Loucy (cell line): ENCODE results near the gene DNMT1.

ENCODE experiments used
- H2AFZ ChIP-seq: fragments of 200-600 bp; sonication (generic); 2 replicates; pipeline ENCODE4 v1.6.0; 2016; ENCODE audit warnings: antibody characterized with exemption, mild to moderate bottlenecking, low read length, moderate library complexity
- H3F3A ChIP-seq: fragments of 200-600 bp; 2 replicates; pipeline ENCODE4 v1.6.0; 2016; ENCODE audit warnings: antibody characterized with exemption, low read depth, mild to moderate bottlenecking
- H3K27me3 ChIP-seq: fragments of 200-600 bp; sonication (generic); 2 replicates; pipeline ENCODE4 v1.6.1; 2014; ENCODE audit warnings: low read length, mild to moderate bottlenecking; ENCODE audit not compliant: insufficient read depth, poor library complexity, severe bottlenecking
- H3K36me3 ChIP-seq: fragments of 200-600 bp; sonication (generic); 2 replicates; pipeline ENCODE4 v1.6.1; 2016; ENCODE audit warnings: low read length; ENCODE audit not compliant: insufficient read depth
- H3K4me1 ChIP-seq: fragments of 200-600 bp; sonication (generic); 2 replicates; pipeline ENCODE4 v1.5.1; 2014; ENCODE audit warnings: low read length, mild to moderate bottlenecking; ENCODE audit not compliant: insufficient read depth, poor library complexity, severe bottlenecking
- H3K4me2 ChIP-seq: fragments of 200-600 bp; sonication (generic); 2 replicates; pipeline ENCODE4 v1.6.0; 2014; ENCODE audit warnings: antibody characterized with exemption, low read length, low read depth, mild to moderate bottlenecking; ENCODE audit not compliant: poor library complexity, severe bottlenecking
- H3K4me3 ChIP-seq: fragments of 200-600 bp; sonication (generic); 2 replicates; pipeline ENCODE4 v1.5.1; 2014; ENCODE audit warnings: low read length, mild to moderate bottlenecking, mixed read lengths; ENCODE audit not compliant: poor library complexity, severe bottlenecking
- H3K79me2 ChIP-seq: fragments of 200-600 bp; sonication (generic); 2 replicates; pipeline ENCODE4 v1.6.1; 2014; ENCODE audit warnings: low read length; ENCODE audit not compliant: insufficient read depth
- H3K9ac ChIP-seq: fragments of 200-600 bp; sonication (generic); 2 replicates; pipeline ENCODE4 v1.6.0; 2014; ENCODE audit warnings: mild to moderate bottlenecking, low read depth, low read length, moderate library complexity; ENCODE audit not compliant: poor library complexity, severe bottlenecking
- H3K9me2 ChIP-seq: fragments of 200-600 bp; sonication (generic); replicated peaks from 2 replicates; pipeline ENCODE4 v1.6.1; 2016; ENCODE audit warnings: low read depth, low read length, mixed read lengths
- H3K9me3 ChIP-seq: fragments of 200-600 bp; sonication (generic); 2 replicates; pipeline ENCODE4 v1.6.1; 2014; ENCODE audit warnings: mild to moderate bottlenecking, antibody characterized with exemption, low read length, low read depth; ENCODE audit not compliant: insufficient read depth
- H4K20me1 ChIP-seq: fragments of 200-600 bp; sonication (generic); 2 replicates; pipeline ENCODE4 v1.6.0; 2014; ENCODE audit warnings: antibody characterized with exemption, low read length, mild to moderate bottlenecking; ENCODE audit not compliant: insufficient read depth, poor library complexity, severe bottlenecking
- EZH2phosphoT487 ChIP-seq: fragments of 200-600 bp; IDR thresholded peaks from 2 replicates; pipeline ENCODE4 v1.6.1; 2018; ENCODE audit warnings: antibody characterized with exemption, mild to moderate bottlenecking, moderate library complexity, borderline replicate concordance
- TF ChIP-seq, protein P1 (sequence below): fragments of 200-600 bp; sonication (generic); conservative IDR thresholded peaks from 2 replicates; pipeline ENCODE4 v1.5.1; 2014; ENCODE audit warnings: mild to moderate bottlenecking, antibody characterized with exemption, low read length

DNMT1 gene

DNA sequence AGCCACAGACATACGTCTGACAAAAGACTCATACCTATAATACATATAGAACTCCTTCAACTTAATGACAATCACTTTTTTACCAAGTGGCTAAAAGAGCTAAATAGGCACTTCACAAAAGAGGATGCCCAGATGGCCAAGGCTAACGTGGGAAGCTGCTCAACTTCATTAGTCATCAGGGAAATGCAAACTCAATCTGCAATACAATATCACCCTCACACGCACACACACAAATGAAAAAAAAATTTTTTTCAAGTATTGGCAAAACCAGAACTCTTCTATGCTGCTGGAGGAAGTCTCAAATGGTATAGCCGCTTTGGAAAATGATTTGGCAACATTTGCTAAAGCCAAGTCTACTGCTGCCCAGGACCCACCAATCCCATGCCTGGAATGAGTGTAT is 14.6 kb upstream of the DNMT1 start:
- Histone ChIP-seq H3K79me2 (no peaks in the 10 kb centered on the region), H3K4me3 (no peak overlapping the region), H3K9ac (no peak overlapping the region), H3K9me2 (no peaks in the 10 kb centered on the region), H3K4me2 (no peak overlapping the region), H3F3A (no peaks in the 10 kb centered on the region), H3K27me3 (no peaks in the 10 kb centered on the region), H3K9me3 (no peaks in the 10 kb centered on the region), H2AFZ (no peak overlapping the region), H3K36me3 (no peaks in the 10 kb centered on the region), H3K4me1 (peaks cover 3% of the 10 kb centered on the region), H4K20me1 (no peaks in the 10 kb centered on the region)
- no peak for TF ChIP-seq EZH2phosphoT487
- TF ChIP-seq, protein P1, sequence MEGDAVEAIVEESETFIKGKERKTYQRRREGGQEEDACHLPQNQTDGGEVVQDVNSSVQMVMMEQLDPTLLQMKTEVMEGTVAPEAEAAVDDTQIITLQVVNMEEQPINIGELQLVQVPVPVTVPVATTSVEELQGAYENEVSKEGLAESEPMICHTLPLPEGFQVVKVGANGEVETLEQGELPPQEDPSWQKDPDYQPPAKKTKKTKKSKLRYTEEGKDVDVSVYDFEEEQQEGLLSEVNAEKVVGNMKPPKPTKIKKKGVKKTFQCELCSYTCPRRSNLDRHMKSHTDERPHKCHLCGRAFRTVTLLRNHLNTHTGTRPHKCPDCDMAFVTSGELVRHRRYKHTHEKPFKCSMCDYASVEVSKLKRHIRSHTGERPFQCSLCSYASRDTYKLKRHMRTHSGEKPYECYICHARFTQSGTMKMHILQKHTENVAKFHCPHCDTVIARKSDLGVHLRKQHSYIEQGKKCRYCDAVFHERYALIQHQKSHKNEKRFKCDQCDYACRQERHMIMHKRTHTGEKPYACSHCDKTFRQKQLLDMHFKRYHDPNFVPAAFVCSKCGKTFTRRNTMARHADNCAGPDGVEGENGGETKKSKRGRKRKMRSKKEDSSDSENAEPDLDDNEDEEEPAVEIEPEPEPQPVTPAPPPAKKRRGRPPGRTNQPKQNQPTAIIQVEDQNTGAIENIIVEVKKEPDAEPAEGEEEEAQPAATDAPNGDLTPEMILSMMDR: no peak

DNA sequence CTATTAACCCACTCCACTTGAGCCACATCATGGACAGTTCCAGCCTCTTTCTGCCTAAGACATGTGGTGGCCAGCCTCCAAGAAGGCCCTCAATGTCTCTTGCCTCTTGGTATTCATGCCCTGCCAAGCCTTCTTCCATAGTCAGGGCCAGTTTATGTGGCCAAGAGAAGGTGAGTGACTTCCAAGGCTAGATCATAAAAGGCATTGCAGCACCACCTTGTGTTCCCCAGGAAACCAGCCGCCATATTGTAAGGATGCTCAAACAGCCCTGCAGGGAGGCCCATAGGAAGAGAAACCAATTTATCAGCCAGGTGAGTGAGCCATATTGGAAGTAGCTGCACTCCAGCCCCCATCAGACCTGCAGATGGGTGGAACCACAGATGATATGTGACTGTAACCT is 12.3 kb upstream of the DNMT1 start:
- no peaks in the 10 kb centered on the region for H3K9me2 ChIP-seq

DNA sequence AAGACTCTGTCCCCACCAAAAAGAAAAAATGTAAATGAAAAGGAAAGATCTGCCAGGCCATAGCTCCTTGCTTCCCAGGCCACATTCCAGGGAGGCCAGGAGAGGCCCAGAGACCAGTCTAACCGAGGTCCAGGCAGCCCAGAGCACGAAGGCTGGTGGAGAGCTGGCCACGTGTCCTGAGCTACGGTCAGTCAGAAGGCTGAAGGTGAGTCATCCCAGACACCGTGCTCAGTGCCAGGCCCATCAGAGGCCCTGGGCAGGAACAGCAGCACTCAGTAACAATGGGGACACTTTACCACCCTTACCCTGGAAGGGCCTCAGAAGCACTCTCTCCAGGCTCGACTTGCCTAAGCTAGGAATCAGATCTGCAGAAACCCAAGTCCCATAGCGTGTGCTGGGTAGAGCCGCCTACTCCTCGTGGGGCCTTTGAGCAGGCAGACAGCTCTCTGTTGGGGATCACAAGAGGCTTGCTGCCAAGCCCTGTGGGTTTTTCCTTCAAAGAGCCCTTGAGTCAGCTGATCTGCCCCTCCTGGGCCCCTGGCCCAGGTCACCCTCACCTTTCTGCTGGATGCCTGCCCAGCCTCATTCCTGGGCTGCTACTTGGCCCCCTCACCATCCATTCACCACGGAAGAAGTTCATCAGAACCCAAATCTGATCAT is 11.6 kb upstream of the DNMT1 start:
- Histone ChIP-seq H3K4me1 (no peaks in the 10 kb centered on the region), H3K9me3 (no peaks in the 10 kb centered on the region), H3K4me2 (no peak overlapping the region), H3F3A (no peaks in the 10 kb centered on the region), H3K4me3 (no peak overlapping the region), H4K20me1 (no peaks in the 10 kb centered on the region), H3K36me3 (no peaks in the 10 kb centered on the region), H3K9me2 (no peaks in the 10 kb centered on the region), H3K79me2 (no peaks in the 10 kb centered on the region), H3K27me3 (no peaks in the 10 kb centered on the region), H2AFZ (no peak overlapping the region), H3K9ac (no peak overlapping the region)
- TF ChIP-seq, protein P1: no peak
- TF ChIP-seq EZH2phosphoT487: no peak

More for the DNA sequence above, 12.3 kb upstream of the DNMT1 start:
- H3K9ac ChIP-seq: no peak overlapping the region
- H3K79me2 ChIP-seq: no peaks in the 10 kb centered on the region
- no peak overlapping the region for H3K4me3 ChIP-seq
- no peak overlapping the region for H2AFZ ChIP-seq
- TF ChIP-seq, protein P1: no peak
- no peak for TF ChIP-seq EZH2phosphoT487
- H4K20me1 ChIP-seq: no peaks in the 10 kb centered on the region
- no peaks in the 10 kb centered on the region for H3K27me3 ChIP-seq
- no peaks in the 10 kb centered on the region for H3K4me1 ChIP-seq
- H3K9me3 ChIP-seq: no peaks in the 10 kb centered on the region
- no peaks in the 10 kb centered on the region for H3K36me3 ChIP-seq
- H3K4me2 ChIP-seq: no peak overlapping the region
- no peaks in the 10 kb centered on the region for H3F3A ChIP-seq
